Keratinocyte (primary cell): ENCODE data around the gene ZNF106. TPM values are rescaled to one million over a fixed set of nuclear protein-coding genes. Genes with fewer than 3 reads are reported as not detected.
A peak's percentile ranks its signal among the peaks of the same experiment; 100 is the strongest.

ENCODE experiments used
- DNase-seq: peaks from one replicate; pipeline ENCODE4 v3.0.0-alpha.2; 2011; ENCODE audit warnings: low read depth, missing footprints, low spot score
- FAIRE-seq: peaks from 2 replicates; lab custom pipeline; 2011; peaks lifted over from hg19 to GRCh38; lab: Jason Lieb, UNC
- H2AFZ ChIP-seq: 2 replicates; pipeline ENCODE4 v1.6.0; 2012; ENCODE audit warnings: low read length, control low read depth, inconsistent platforms; ENCODE audit not compliant: control insufficient read depth
- H3K27ac ChIP-seq: 2 replicates; pipeline ENCODE4 v1.5.1; 2011; ENCODE audit warnings: low read length; ENCODE audit not compliant: control insufficient read depth, insufficient read depth
- H3K27me3 ChIP-seq: 3 replicates; pipeline ENCODE4 v1.6.0; 2011; ENCODE audit warnings: low read length; ENCODE audit not compliant: control insufficient read depth, insufficient read depth; ENCODE audit errors: extremely low read depth
- H3K36me3 ChIP-seq, 2 experiments: 2 replicates in 1 of 2; 3 replicates in 1 of 2; pipeline ENCODE4 v1.5.1; 2011; ENCODE audit warnings: low read length in 2 of 2, mild to moderate bottlenecking in 1 of 2; ENCODE audit not compliant: control insufficient read depth in 2 of 2, insufficient read depth in 2 of 2; ENCODE audit errors: extremely low read depth in 1 of 2
- H3K4me1 ChIP-seq: 3 replicates; pipeline ENCODE4 v1.5.1; 2011; ENCODE audit warnings: low read length; ENCODE audit not compliant: control insufficient read depth, insufficient read depth; ENCODE audit errors: extremely low read depth
- H3K4me2 ChIP-seq: 3 replicates; pipeline ENCODE4 v1.6.0; 2011; ENCODE audit warnings: low read depth, low read length; ENCODE audit not compliant: control insufficient read depth, insufficient read depth; ENCODE audit errors: extremely low read depth
- H3K4me3 ChIP-seq, 3 experiments: fragments of 200-600 bp in 1 of 3; sonication (generic) in 1 of 3; 2 replicates in 2 of 3; 3 replicates in 1 of 3; pipeline ENCODE4 v1.5.1; 2011 to 2016; ENCODE audit warnings: low read length in 3 of 3, mild to moderate bottlenecking in 3 of 3, control low read depth in 2 of 3, inconsistent platforms in 1 of 3, low read depth in 1 of 3, mixed read lengths in 1 of 3, mixed run types in 1 of 3, moderate library complexity in 1 of 3; ENCODE audit not compliant: control insufficient read depth in 2 of 3, insufficient read depth in 2 of 3; ENCODE audit errors: extremely low read depth in 1 of 3
- H3K79me2 ChIP-seq: 2 replicates; pipeline ENCODE4 v1.6.0; 2012; ENCODE audit warnings: low read length; ENCODE audit not compliant: control insufficient read depth, insufficient read depth
- H3K9ac ChIP-seq: 3 replicates; pipeline ENCODE4 v1.6.0; 2011; ENCODE audit warnings: low read length; ENCODE audit not compliant: control insufficient read depth, insufficient read depth; ENCODE audit errors: extremely low read depth
- H3K9me1 ChIP-seq: 3 replicates; pipeline ENCODE4 v1.6.0; 2011; ENCODE audit warnings: low read length; ENCODE audit not compliant: control insufficient read depth, insufficient read depth; ENCODE audit errors: extremely low read depth
- H3K9me3 ChIP-seq: 2 replicates; pipeline ENCODE4 v1.5.1; 2012; ENCODE audit warnings: low read depth, low read length; ENCODE audit not compliant: control insufficient read depth
- H4K20me1 ChIP-seq: 3 replicates; pipeline ENCODE4 v1.6.0; 2011; ENCODE audit warnings: low read length; ENCODE audit not compliant: control insufficient read depth, insufficient read depth; ENCODE audit errors: extremely low read depth
- CTCF ChIP-seq, 3 experiments: IDR thresholded peaks in 1 of 3; conservative IDR thresholded peaks in 1 of 3; optimal IDR thresholded peaks in 1 of 3; 2 replicates in 2 of 3; 3 replicates in 1 of 3; pipeline versions ENCODE3 to v1.5.1; 2011; ENCODE audit warnings: low read length in 3 of 3, mild to moderate bottlenecking in 3 of 3, moderate library complexity in 2 of 3, control low read depth in 1 of 3, inconsistent platforms in 1 of 3; ENCODE audit not compliant: insufficient read depth in 2 of 3; ENCODE audit errors: extremely low read depth in 1 of 3
- EZH2 ChIP-seq: IDR thresholded peaks from one replicate; pipeline ENCODE4 v1.6.1; 2012; ENCODE audit warnings: inconsistent platforms, mild to moderate bottlenecking, low read length, moderate library complexity
- dilution Hi-C: fragments of 300-500 bp; cut with MboI; formaldehyde crosslinking; loops from one replicate; pipeline ENCODE4 v1.7.0; 2020; ENCODE audit warnings: low sequenced_read_pairs; ENCODE audit not compliant: extremely low pct_ligation_motif_present
- polyA plus RNA-seq, 5 experiments: library from polyadenylated mRNA; depleted of rRNA in 3 of 5; stranded (reverse) in 3 of 5; stranded (forward) in 1 of 5; unstranded in 1 of 5; fragments of >200 nt; gene quantifications; 1 replicate in 1 of 5; 2 replicates in 3 of 5; 3 replicates in 1 of 5; pipeline versions ENCODE4 v1.2.1 to v1.2.3, GENCODE V29; 2011 to 2012; ENCODE audit warnings: missing spikeins in 2 of 5, low read depth in 1 of 5, low replicate concordance in 1 of 5

The ZNF106 gene
- polyA plus RNA-seq, 1 donor (not counting 4 experiments of a cell fraction or from before 2014, with no cell fraction given) = 24.6 TPM

DNA sequence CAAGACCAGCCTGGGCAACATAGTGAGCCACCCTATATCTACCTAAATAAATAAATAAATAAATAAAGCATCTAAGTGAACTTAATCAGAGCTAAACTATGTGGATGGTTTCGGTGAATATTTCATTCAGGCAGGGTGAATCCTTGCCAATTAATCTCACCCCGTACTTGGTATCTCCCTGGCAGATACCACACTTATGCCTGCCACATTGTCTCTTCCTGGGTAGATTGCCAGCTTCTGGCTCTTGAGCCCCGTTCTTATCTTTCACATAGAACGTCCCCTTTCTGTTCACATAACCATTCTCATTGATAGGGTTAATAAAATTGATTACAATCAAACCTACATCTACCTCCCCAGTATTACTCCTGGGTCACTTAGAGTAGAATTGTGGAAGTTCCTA lies 11.5 kb upstream of the ZNF106 start:
- no peaks in the 10 kb centered on the region for H3K27me3 ChIP-seq
- H3K36me3 ChIP-seq = peaks cover 3 to 4% of the 10 kb centered on the region in 2 experiments
- H3K9me3 ChIP-seq = no peaks in the 10 kb centered on the region
- H4K20me1 ChIP-seq = no peaks in the 10 kb centered on the region
- no peak overlapping the region for H3K27ac ChIP-seq
- peaks cover 5% of the 10 kb centered on the region for H3K9me1 ChIP-seq
- H3K4me2 ChIP-seq = no peak overlapping the region
- H3K4me3 ChIP-seq = no peak overlapping the region
- H3K79me2 ChIP-seq = peaks cover 70% of the 10 kb centered on the region
- H3K9ac ChIP-seq = no peak overlapping the region
- TF ChIP-seq CTCF (optimal IDR thresholded peaks at IDR 0.05 in 1 of 3, IDR thresholded peaks at IDR 0.05 in 1 of 3, conservative IDR thresholded peaks at IDR 0.05 in 1 of 3; ENCODE audit: extremely low read depth in 1 of 3, insufficient read depth in 2 of 3, low read length in 3 of 3) = no peak
- TF ChIP-seq EZH2 = no peak
- dilution Hi-C loops = no loop called here
- H3K4me1 ChIP-seq = peaks cover 21% of the 10 kb centered on the region
- H2AFZ ChIP-seq = no peak overlapping the region
- FAIRE-seq (no peak), DNase-seq (no peak)

DNA sequence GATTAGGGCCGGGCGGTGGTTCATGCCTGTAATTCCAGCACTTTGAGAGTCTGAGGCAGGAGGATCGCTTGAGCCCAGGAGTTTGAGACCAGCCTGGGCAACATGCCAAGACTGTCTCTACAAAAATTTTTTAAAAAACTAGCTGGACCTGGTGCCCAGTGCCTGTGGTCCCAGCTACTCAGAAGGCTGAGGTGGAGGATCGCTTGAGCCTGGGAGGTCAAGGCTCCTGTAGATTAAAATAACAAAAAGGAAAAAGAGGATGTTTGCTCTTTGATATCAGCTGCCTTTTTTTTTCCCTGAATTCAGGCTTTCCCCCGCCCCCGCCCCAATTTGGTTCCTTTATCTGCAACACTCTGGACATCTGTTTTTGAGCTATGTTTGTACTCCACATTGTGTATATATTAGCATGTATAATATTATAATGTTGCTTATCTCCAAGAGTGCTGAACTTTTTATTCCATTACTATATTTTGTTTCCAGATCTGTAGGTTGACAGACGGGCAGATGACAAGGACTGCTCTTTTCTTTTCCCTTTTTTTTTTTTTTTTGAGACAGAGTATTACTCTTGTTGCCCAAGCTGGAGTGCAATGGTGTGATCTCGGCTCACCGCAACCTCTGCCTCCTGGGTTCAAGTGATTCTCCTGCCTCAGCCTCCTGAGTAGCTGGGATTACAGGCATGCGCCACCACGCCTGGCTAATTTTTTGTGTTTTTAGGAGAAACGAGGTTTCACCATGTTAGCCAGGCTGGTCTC lies 9.1 kb upstream of the ZNF106 start:
- peaks cover 75% of the 10 kb centered on the region for H3K79me2 ChIP-seq
- no peaks in the 10 kb centered on the region for H4K20me1 ChIP-seq
- no peak overlapping the region for H2AFZ ChIP-seq
- no peak for FAIRE-seq
- no peak overlapping the region for H3K4me2 ChIP-seq
- dilution Hi-C loops = no loop called here
- H3K36me3 ChIP-seq = peaks cover 0 to 3% of the 10 kb centered on the region in 2 experiments
- peaks cover 27% of the 10 kb centered on the region for H3K4me1 ChIP-seq
- no peak for TF ChIP-seq CTCF (optimal IDR thresholded peaks at IDR 0.05 in 1 of 3, IDR thresholded peaks at IDR 0.05 in 1 of 3, conservative IDR thresholded peaks at IDR 0.05 in 1 of 3; ENCODE audit: extremely low read depth in 1 of 3, insufficient read depth in 2 of 3, low read length in 3 of 3)
- no peak for TF ChIP-seq EZH2
- H3K9me3 ChIP-seq = no peaks in the 10 kb centered on the region
- no peak for DNase-seq
- H3K4me3 ChIP-seq = no peak overlapping the region
- no peak overlapping the region for H3K9ac ChIP-seq
- no peaks in the 10 kb centered on the region for H3K27me3 ChIP-seq
- peak overlapping the region; percentile 61 for H3K27ac ChIP-seq
- peaks cover 5% of the 10 kb centered on the region for H3K9me1 ChIP-seq
